ENCODE measurements around the gene NUTF2.

DNA sequence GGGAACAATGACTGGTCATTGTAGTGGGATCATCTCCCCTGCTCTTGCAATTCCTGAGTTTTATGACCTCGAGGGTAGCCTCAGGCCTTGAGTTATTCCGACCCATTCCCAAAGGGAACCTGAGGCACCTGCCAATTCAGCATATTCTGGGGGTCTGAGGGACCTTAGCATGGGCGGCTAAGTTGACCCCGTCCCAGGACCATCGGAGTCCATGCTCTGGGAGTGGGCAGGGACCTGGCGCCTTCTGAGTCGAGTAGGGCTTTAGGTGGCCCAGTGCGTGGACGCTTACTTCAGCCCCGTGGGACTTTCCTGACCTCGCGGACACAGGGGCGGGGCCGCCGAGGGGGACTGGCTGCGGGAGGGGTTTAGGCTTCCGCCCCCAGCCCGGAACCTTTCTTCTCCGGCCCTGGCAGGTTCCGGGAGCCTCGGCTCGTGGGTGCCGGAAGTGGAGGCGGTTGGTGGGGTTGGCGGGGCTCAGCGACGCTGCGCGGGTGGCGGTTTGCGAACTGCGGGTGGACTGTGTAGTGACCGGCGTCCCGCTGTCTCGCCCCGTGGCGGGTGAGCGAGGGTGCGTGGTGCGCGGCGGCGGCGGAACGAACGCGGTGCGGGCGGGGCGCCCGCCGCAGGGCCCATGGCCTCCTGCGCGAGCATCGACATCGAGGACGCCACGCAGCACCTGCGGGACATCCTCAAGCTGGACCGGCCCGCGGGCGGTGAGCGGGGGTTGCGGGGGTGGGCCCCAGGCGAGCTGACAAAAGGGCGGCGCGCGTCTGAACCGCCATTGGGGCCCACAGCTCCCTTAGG is 26.1 kb downstream of the NUTF2 start, which contains the start of gene EDC4:
- TF ChIP-seq, protein P1, sequence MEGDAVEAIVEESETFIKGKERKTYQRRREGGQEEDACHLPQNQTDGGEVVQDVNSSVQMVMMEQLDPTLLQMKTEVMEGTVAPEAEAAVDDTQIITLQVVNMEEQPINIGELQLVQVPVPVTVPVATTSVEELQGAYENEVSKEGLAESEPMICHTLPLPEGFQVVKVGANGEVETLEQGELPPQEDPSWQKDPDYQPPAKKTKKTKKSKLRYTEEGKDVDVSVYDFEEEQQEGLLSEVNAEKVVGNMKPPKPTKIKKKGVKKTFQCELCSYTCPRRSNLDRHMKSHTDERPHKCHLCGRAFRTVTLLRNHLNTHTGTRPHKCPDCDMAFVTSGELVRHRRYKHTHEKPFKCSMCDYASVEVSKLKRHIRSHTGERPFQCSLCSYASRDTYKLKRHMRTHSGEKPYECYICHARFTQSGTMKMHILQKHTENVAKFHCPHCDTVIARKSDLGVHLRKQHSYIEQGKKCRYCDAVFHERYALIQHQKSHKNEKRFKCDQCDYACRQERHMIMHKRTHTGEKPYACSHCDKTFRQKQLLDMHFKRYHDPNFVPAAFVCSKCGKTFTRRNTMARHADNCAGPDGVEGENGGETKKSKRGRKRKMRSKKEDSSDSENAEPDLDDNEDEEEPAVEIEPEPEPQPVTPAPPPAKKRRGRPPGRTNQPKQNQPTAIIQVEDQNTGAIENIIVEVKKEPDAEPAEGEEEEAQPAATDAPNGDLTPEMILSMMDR (IDR thresholded peaks at IDR 0.05 in 4 of 5, conservative IDR thresholded peaks at IDR 0.05 in 1 of 5) = no peak
- TF ChIP-seq POLR2A (IDR thresholded peaks at IDR 0.05) = peak; percentile 73 to 88
